ENCODE data around the gene GAB1.

Gene GAB1

GRCh38 chr4:143397887-143398286 lies 61.2 kb downstream of the GAB1 start:
- Histone ChIP-seq H3K36me3 (ENCODE audit: control insufficient read depth, insufficient read depth, low read length) (no peaks in the 10 kb centered on the region), H3K9ac (ENCODE audit: low read depth, low read length) (no peak overlapping the region), H3K27me3 (ENCODE audit: control insufficient read depth, insufficient read depth, low read length) (no peaks in the 10 kb centered on the region), H3K9me3 (ENCODE audit: control insufficient read depth, insufficient read depth, low read length) (no peaks in the 10 kb centered on the region), H3K4me1 (ENCODE audit: control insufficient read depth, insufficient read depth, low read length) (peaks cover 6% of the 10 kb centered on the region), H3K4me3 (ENCODE audit: low read depth, low read length) (no peak overlapping the region)

GRCh38 chr4:143399113-143399949 lies 62.7 kb downstream of the GAB1 start:
- Histone ChIP-seq H3K4me3 (ENCODE audit: low read depth, low read length) (no peak overlapping the region), H3K36me3 (ENCODE audit: control insufficient read depth, insufficient read depth, low read length) (no peaks in the 10 kb centered on the region), H3K9ac (ENCODE audit: low read depth, low read length) (no peak overlapping the region), H3K4me1 (ENCODE audit: control insufficient read depth, insufficient read depth, low read length) (peaks cover 6% of the 10 kb centered on the region), H3K27me3 (ENCODE audit: control insufficient read depth, insufficient read depth, low read length) (no peaks in the 10 kb centered on the region), H3K9me3 (ENCODE audit: control insufficient read depth, insufficient read depth, low read length) (no peaks in the 10 kb centered on the region)

- H3K36me3 ChIP-seq (ENCODE audit: control insufficient read depth, insufficient read depth, low read length): no peaks in the 10 kb centered on the region
- no peaks in the 10 kb centered on the region for H3K27me3 ChIP-seq (ENCODE audit: control insufficient read depth, insufficient read depth, low read length)
- H3K9ac ChIP-seq (ENCODE audit: low read depth, low read length): no peak overlapping the region
- H3K9me3 ChIP-seq (ENCODE audit: control insufficient read depth, insufficient read depth, low read length): no peaks in the 10 kb centered on the region
- no peak overlapping the region for H3K4me3 ChIP-seq (ENCODE audit: low read depth, low read length)
- H3K4me1 ChIP-seq (ENCODE audit: control insufficient read depth, insufficient read depth, low read length): peaks cover 6% of the 10 kb centered on the region
These were observed 63.4 kb downstream of the GAB1 start for GRCh38 chr4:143400082-143400481.

- no peaks in the 10 kb centered on the region for H3K36me3 ChIP-seq (ENCODE audit: control insufficient read depth, insufficient read depth, low read length)
These were observed 66.3 kb downstream of the GAB1 start for GRCh38 chr4:143402776-143403552.

GRCh38 chr4:143403553-143403820 lies 66.8 kb downstream of the GAB1 start:
- no peak overlapping the region for H3K9ac ChIP-seq (ENCODE audit: low read depth, low read length)
- no peaks in the 10 kb centered on the region for H3K36me3 ChIP-seq (ENCODE audit: control insufficient read depth, insufficient read depth, low read length)
- H3K4me1 ChIP-seq (ENCODE audit: control insufficient read depth, insufficient read depth, low read length): peaks cover 6% of the 10 kb centered on the region
- H3K9me3 ChIP-seq (ENCODE audit: control insufficient read depth, insufficient read depth, low read length): no peaks in the 10 kb centered on the region
- H3K27me3 ChIP-seq (ENCODE audit: control insufficient read depth, insufficient read depth, low read length): no peaks in the 10 kb centered on the region
- H3K4me3 ChIP-seq (ENCODE audit: low read depth, low read length): no peak overlapping the region

More at GRCh38 chr4:143402776-143403552, 66.3 kb downstream of the GAB1 start:
- no peak overlapping the region for H3K9ac ChIP-seq (ENCODE audit: low read depth, low read length)
- no peaks in the 10 kb centered on the region for H3K27me3 ChIP-seq (ENCODE audit: control insufficient read depth, insufficient read depth, low read length)
- no peaks in the 10 kb centered on the region for H3K9me3 ChIP-seq (ENCODE audit: control insufficient read depth, insufficient read depth, low read length)
- no peak overlapping the region for H3K4me3 ChIP-seq (ENCODE audit: low read depth, low read length)
- peaks cover 6% of the 10 kb centered on the region for H3K4me1 ChIP-seq (ENCODE audit: control insufficient read depth, insufficient read depth, low read length)

- no peaks in the 10 kb centered on the region for H3K4me1 ChIP-seq (ENCODE audit: control insufficient read depth, insufficient read depth, low read length)
These were observed 67.9 kb downstream of the GAB1 start for GRCh38 chr4:143404555-143404954.

GRCh38 chr4:143405075-143405730 lies 68.5 kb downstream of the GAB1 start:
- Histone ChIP-seq H3K4me3 (ENCODE audit: low read depth, low read length) (no peak overlapping the region), H3K9ac (ENCODE audit: low read depth, low read length) (no peak overlapping the region)

More at GRCh38 chr4:143404555-143404954, 67.9 kb downstream of the GAB1 start:
- no peak overlapping the region for H3K9ac ChIP-seq (ENCODE audit: low read depth, low read length)
- H3K9me3 ChIP-seq (ENCODE audit: control insufficient read depth, insufficient read depth, low read length): no peaks in the 10 kb centered on the region
- no peak overlapping the region for H3K4me3 ChIP-seq (ENCODE audit: low read depth, low read length)
- no peaks in the 10 kb centered on the region for H3K27me3 ChIP-seq (ENCODE audit: control insufficient read depth, insufficient read depth, low read length)
- H3K36me3 ChIP-seq (ENCODE audit: control insufficient read depth, insufficient read depth, low read length): no peaks in the 10 kb centered on the region

GRCh38 chr4:143406523-143406922 lies 69.8 kb downstream of the GAB1 start:
- H3K36me3 ChIP-seq (ENCODE audit: control insufficient read depth, insufficient read depth, low read length): no peaks in the 10 kb centered on the region
- H3K9ac ChIP-seq (ENCODE audit: low read depth, low read length): no peak overlapping the region
- H3K9me3 ChIP-seq (ENCODE audit: control insufficient read depth, insufficient read depth, low read length): no peaks in the 10 kb centered on the region
- H3K4me1 ChIP-seq (ENCODE audit: control insufficient read depth, insufficient read depth, low read length): no peaks in the 10 kb centered on the region
- no peak overlapping the region for H3K4me3 ChIP-seq (ENCODE audit: low read depth, low read length)
- no peaks in the 10 kb centered on the region for H3K27me3 ChIP-seq (ENCODE audit: control insufficient read depth, insufficient read depth, low read length)

More at GRCh38 chr4:143405075-143405730, 68.5 kb downstream of the GAB1 start:
- no peaks in the 10 kb centered on the region for H3K27me3 ChIP-seq (ENCODE audit: control insufficient read depth, insufficient read depth, low read length)
- no peaks in the 10 kb centered on the region for H3K4me1 ChIP-seq (ENCODE audit: control insufficient read depth, insufficient read depth, low read length)
- no peaks in the 10 kb centered on the region for H3K36me3 ChIP-seq (ENCODE audit: control insufficient read depth, insufficient read depth, low read length)
- H3K9me3 ChIP-seq (ENCODE audit: control insufficient read depth, insufficient read depth, low read length): no peaks in the 10 kb centered on the region

GRCh38 chr4:143407474-143407873 lies 70.8 kb downstream of the GAB1 start:
- no peak overlapping the region for H3K9ac ChIP-seq (ENCODE audit: low read depth, low read length)
- no peaks in the 10 kb centered on the region for H3K4me1 ChIP-seq (ENCODE audit: control insufficient read depth, insufficient read depth, low read length)
- no peaks in the 10 kb centered on the region for H3K36me3 ChIP-seq (ENCODE audit: control insufficient read depth, insufficient read depth, low read length)
- H3K27me3 ChIP-seq (ENCODE audit: control insufficient read depth, insufficient read depth, low read length): no peaks in the 10 kb centered on the region
- no peak overlapping the region for H3K4me3 ChIP-seq (ENCODE audit: low read depth, low read length)
- H3K9me3 ChIP-seq (ENCODE audit: control insufficient read depth, insufficient read depth, low read length): no peaks in the 10 kb centered on the region

GRCh38 chr4:143407888-143408287 lies 71.2 kb downstream of the GAB1 start:
- no peak overlapping the region for H3K4me3 ChIP-seq (ENCODE audit: low read depth, low read length)
- no peaks in the 10 kb centered on the region for H3K4me1 ChIP-seq (ENCODE audit: control insufficient read depth, insufficient read depth, low read length)
- no peak overlapping the region for H3K9ac ChIP-seq (ENCODE audit: low read depth, low read length)
- H3K27me3 ChIP-seq (ENCODE audit: control insufficient read depth, insufficient read depth, low read length): no peaks in the 10 kb centered on the region
- H3K36me3 ChIP-seq (ENCODE audit: control insufficient read depth, insufficient read depth, low read length): no peaks in the 10 kb centered on the region
- no peaks in the 10 kb centered on the region for H3K9me3 ChIP-seq (ENCODE audit: control insufficient read depth, insufficient read depth, low read length)

- no peak overlapping the region for H3K4me3 ChIP-seq (ENCODE audit: low read depth, low read length)
- H3K9me3 ChIP-seq (ENCODE audit: control insufficient read depth, insufficient read depth, low read length): no peaks in the 10 kb centered on the region
- H3K27me3 ChIP-seq (ENCODE audit: control insufficient read depth, insufficient read depth, low read length): no peaks in the 10 kb centered on the region
- no peaks in the 10 kb centered on the region for H3K36me3 ChIP-seq (ENCODE audit: control insufficient read depth, insufficient read depth, low read length)
- H3K9ac ChIP-seq (ENCODE audit: low read depth, low read length): no peak overlapping the region
- no peaks in the 10 kb centered on the region for H3K4me1 ChIP-seq (ENCODE audit: control insufficient read depth, insufficient read depth, low read length)
These were observed 73.3 kb downstream of the GAB1 start for GRCh38 chr4:143410015-143410414.

All from iPS-15b (cell line).